ENCODE data around the gene SDK1. TPM values are rescaled to one million over a fixed set of nuclear protein-coding genes. Genes with fewer than 3 reads are reported as not detected.
A peak's percentile ranks its signal among the peaks of the same experiment; 100 is the strongest.

Gene SDK1
- total RNA-seq, 1 donor from 2014 or later, result 37.6 TPM

GRCh38 chr7:4040109-4040928 is 739.3 kb downstream of the SDK1 start:
- no peak overlapping the region for H3K4me3 Mint-ChIP-seq (ENCODE audit: low read depth)
- no peak for DNase-seq (ENCODE audit: low spot score, unreplicated experiment)

GRCh38 chr7:4042402-4043045 is 741.5 kb downstream of the SDK1 start:
- Mint-ChIP-seq H3K27ac (peak overlapping the region; percentile 62), H3K4me3 (ENCODE audit: low read depth) (no peak overlapping the region), H3K9me3 (ENCODE audit: low read depth) (no peaks in the 10 kb centered on the region), H3K27me3 (no peaks in the 10 kb centered on the region), H3K4me1 (ENCODE audit: low read depth) (peaks cover 9% of the 10 kb centered on the region), H3K36me3 (ENCODE audit: insufficient read depth) (peaks cover 4% of the 10 kb centered on the region)
- no peak for DNase-seq (ENCODE audit: low spot score, unreplicated experiment)
- TF ChIP-seq CTCF (IDR thresholded peaks at IDR 0.05; ENCODE audit: unreplicated experiment), result no peak

More at GRCh38 chr7:4040109-4040928, 739.3 kb downstream of the SDK1 start:
- Mint-ChIP-seq H3K27me3 (no peaks in the 10 kb centered on the region), H3K9me3 (ENCODE audit: low read depth) (no peaks in the 10 kb centered on the region), H3K36me3 (ENCODE audit: insufficient read depth) (peaks cover 3% of the 10 kb centered on the region), H3K4me1 (ENCODE audit: low read depth) (peaks cover 1% of the 10 kb centered on the region), H3K27ac (no peak overlapping the region)
- no peak for TF ChIP-seq CTCF (IDR thresholded peaks at IDR 0.05; ENCODE audit: unreplicated experiment)

GRCh38 chr7:4043988-4044387 is 742.9 kb downstream of the SDK1 start:
- Mint-ChIP-seq H3K9me3 (ENCODE audit: low read depth) (no peaks in the 10 kb centered on the region), H3K4me3 (ENCODE audit: low read depth) (no peak overlapping the region), H3K4me1 (ENCODE audit: low read depth) (peaks cover 9% of the 10 kb centered on the region)

GRCh38 chr7:4045450-4045849 is 744.4 kb downstream of the SDK1 start:
- H3K4me1 Mint-ChIP-seq (ENCODE audit: low read depth), result peaks cover 10% of the 10 kb centered on the region
- no peak overlapping the region for H3K27ac Mint-ChIP-seq
- DNase-seq (ENCODE audit: low spot score, unreplicated experiment), result no peak
- peaks cover 3% of the 10 kb centered on the region for H3K36me3 Mint-ChIP-seq (ENCODE audit: insufficient read depth)
- no peak for TF ChIP-seq CTCF (IDR thresholded peaks at IDR 0.05; ENCODE audit: unreplicated experiment)
- H3K27me3 Mint-ChIP-seq, result no peaks in the 10 kb centered on the region
- no peaks in the 10 kb centered on the region for H3K9me3 Mint-ChIP-seq (ENCODE audit: low read depth)
- no peak overlapping the region for H3K4me3 Mint-ChIP-seq (ENCODE audit: low read depth)

More at GRCh38 chr7:4043988-4044387, 742.9 kb downstream of the SDK1 start:
- H3K27me3 Mint-ChIP-seq, result no peaks in the 10 kb centered on the region
- no peak for TF ChIP-seq CTCF (IDR thresholded peaks at IDR 0.05; ENCODE audit: unreplicated experiment)
- DNase-seq (ENCODE audit: low spot score, unreplicated experiment), result no peak
- H3K36me3 Mint-ChIP-seq (ENCODE audit: insufficient read depth), result peaks cover 4% of the 10 kb centered on the region
- no peak overlapping the region for H3K27ac Mint-ChIP-seq

- DNase-seq (ENCODE audit: low spot score, unreplicated experiment), result no peak
- no peak overlapping the region for H3K27ac Mint-ChIP-seq
- peaks cover 9% of the 10 kb centered on the region for H3K4me1 Mint-ChIP-seq (ENCODE audit: low read depth)
- peaks cover 3% of the 10 kb centered on the region for H3K36me3 Mint-ChIP-seq (ENCODE audit: insufficient read depth)
- no peak for TF ChIP-seq CTCF (IDR thresholded peaks at IDR 0.05; ENCODE audit: unreplicated experiment)
- no peak overlapping the region for H3K4me3 Mint-ChIP-seq (ENCODE audit: low read depth)
- no peaks in the 10 kb centered on the region for H3K27me3 Mint-ChIP-seq
- no peaks in the 10 kb centered on the region for H3K9me3 Mint-ChIP-seq (ENCODE audit: low read depth)
Observed at GRCh38 chr7:4045975-4046374, 744.9 kb downstream of the SDK1 start.
